Measurements from ENCODE around the gene DIS3L2. TPM values are rescaled to one million over a fixed set of nuclear protein-coding genes. Genes with fewer than 3 reads are reported as not detected.

Gene DIS3L2
- total and polyA plus RNA-seq, 10 donors = 9.1 to 59.8 (median 35.4) TPM

DNA sequence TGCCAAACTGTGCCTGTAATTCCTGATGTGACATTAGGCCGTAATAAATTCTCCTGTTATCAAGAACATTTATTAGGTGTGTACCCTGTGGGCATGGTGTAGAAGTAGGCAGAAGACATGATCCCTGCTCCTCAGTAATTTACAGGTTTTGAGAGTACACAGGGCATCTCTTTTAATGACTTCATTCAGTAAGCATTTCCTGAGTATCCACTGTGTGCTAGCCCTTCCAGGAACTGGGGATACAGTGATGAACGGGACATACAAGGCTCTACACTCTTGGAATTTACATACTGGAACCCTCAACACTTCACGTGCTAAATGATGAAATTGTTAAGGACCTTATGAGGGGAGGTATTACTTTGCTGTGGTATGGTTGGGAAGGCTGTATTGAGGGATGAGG, 30.2 kb downstream of the DIS3L2 start:
- DNase-seq = no peak
- H3K36me3 ChIP-seq = peaks cover 0 to 3% (median 0%) of the 10 kb centered on the region in 6 donors
- peaks cover 0 to 27% (median 6%) of the 10 kb centered on the region in 6 donors for H3K4me1 ChIP-seq
- WGBS, 5 donors = 81 to 88% (median 84%) methylated on average over 3 of the region's 3 CpGs
- no peak overlapping the region for H3K4me3 ChIP-seq
- no peaks in the 10 kb centered on the region for H3K27me3 ChIP-seq (replicated peaks in 1 of 7)
- TF ChIP-seq CTCF (IDR thresholded peaks at IDR 0.05 in 8 of 11, conservative IDR thresholded peaks at IDR 0.05 in 3 of 11) (no peak), POLR2AphosphoS5 (IDR thresholded peaks at IDR 0.05) (no peak), POLR2A (IDR thresholded peaks at IDR 0.05) (no peak)
- intact Hi-C loops (cut with DNase I; ENCODE audit: low total_unique reads) = no loop called here
- no peaks in the 10 kb centered on the region for H3K9me3 ChIP-seq
- no peak overlapping the region for H3K27ac ChIP-seq

DNA sequence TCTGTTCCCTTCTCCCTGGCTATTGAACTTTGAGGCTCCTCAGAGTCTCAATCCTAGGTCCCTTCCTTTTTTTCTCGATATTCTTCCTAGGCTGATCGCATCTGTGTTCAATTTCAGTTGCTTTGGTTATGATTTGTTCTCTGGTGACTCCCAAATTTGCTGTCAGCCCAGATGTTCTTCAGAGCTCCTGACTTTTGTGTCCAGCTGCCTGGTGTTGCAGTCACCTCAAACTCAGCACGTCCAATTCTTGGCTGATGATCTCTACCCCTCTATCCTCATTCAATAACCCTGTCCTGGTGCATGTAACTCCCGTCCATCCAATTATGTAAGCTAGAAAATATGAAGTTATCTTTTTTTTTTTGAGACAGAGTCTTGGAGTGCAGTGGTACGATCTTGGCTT, 31.4 kb downstream of the DIS3L2 start:
- no peaks in the 10 kb centered on the region for H3K27me3 ChIP-seq (replicated peaks in 1 of 7)
- no peak overlapping the region for H3K27ac ChIP-seq
- 71 to 78% (median 77%) methylated on average over 5 of the region's 5 CpGs for WGBS, 5 donors
- intact Hi-C loops (cut with DNase I; ENCODE audit: low total_unique reads) = no loop called here
- no peak for DNase-seq
- H3K4me3 ChIP-seq = no peak overlapping the region
- H3K36me3 ChIP-seq = peaks cover 0 to 3% (median 0%) of the 10 kb centered on the region in 6 donors
- H3K4me1 ChIP-seq = peaks cover 0 to 23% (median 8%) of the 10 kb centered on the region in 6 donors
- H3K9me3 ChIP-seq = no peaks in the 10 kb centered on the region
- TF ChIP-seq CTCF (IDR thresholded peaks at IDR 0.05 in 8 of 11, conservative IDR thresholded peaks at IDR 0.05 in 3 of 11) (no peak), POLR2AphosphoS5 (IDR thresholded peaks at IDR 0.05) (no peak), POLR2A (IDR thresholded peaks at IDR 0.05) (no peak)

DNA sequence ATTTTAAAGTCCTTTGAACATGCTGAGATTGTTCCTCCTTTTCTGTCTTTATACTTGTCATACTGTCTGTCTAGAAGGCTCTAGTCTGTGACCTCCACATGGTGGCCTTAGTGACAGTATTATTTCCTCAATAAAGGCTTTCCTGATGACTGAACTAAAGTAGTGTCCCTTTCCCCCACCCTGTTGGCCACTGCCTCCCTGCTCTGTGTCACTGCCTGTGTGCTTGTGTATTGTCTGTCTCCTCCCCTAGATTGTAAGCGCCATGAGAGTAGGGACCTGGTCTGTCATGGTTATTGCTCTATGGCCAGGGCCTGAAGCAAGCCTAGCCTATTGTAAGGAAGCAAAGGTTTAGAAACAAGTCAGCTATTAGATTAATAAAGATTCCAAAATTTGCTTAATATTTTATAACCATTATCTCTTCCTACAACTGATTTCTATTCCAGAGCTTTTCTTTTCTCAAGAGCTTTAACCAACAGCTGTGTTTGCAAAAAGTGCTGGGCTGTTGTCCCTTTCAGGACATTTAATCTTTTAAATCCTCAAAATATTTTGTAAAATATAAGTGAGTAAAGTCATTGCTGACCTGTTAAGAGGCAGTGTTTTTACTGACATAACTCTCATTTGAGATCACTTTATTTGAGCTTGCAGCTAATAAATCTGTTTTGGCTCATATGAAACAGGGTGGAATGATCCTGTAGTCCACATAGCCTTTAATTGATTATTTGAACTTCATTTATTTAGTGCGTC, 35.5 kb downstream of the DIS3L2 start:
- Histone ChIP-seq H3K27ac (no peak overlapping the region), H3K4me1 (peaks cover 0 to 30% (median 8%) of the 10 kb centered on the region in 6 donors), H3K9me3 (no peaks in the 10 kb centered on the region), H3K36me3 (peaks cover 0 to under 1% (median 0%) of the 10 kb centered on the region in 6 donors), H3K27me3 (replicated peaks in 1 of 7) (no peaks in the 10 kb centered on the region), H3K4me3 (no peak overlapping the region)
- WGBS, 5 donors = 93 to 98% (median 95%) methylated on average over 2 of the region's 2 CpGs
- intact Hi-C loops (cut with DNase I; ENCODE audit: low total_unique reads) = no loop called here
- TF ChIP-seq CTCF (IDR thresholded peaks at IDR 0.05 in 8 of 11, conservative IDR thresholded peaks at IDR 0.05 in 3 of 11) = no peak
- TF ChIP-seq POLR2A (IDR thresholded peaks at IDR 0.05) = no peak
- TF ChIP-seq POLR2AphosphoS5 (IDR thresholded peaks at IDR 0.05) = no peak
- no peak for DNase-seq

- no peak for DNase-seq
- intact Hi-C loops (cut with DNase I; ENCODE audit: low total_unique reads) = no loop called here
- Histone ChIP-seq H3K36me3 (no peaks in the 10 kb centered on the region), H3K27ac (no peak overlapping the region), H3K4me3 (no peak overlapping the region), H3K27me3 (replicated peaks in 1 of 7) (no peaks in the 10 kb centered on the region), H3K9me3 (no peaks in the 10 kb centered on the region), H3K4me1 (peaks cover 0 to 30% (median 8%) of the 10 kb centered on the region in 6 donors)
- TF ChIP-seq POLR2A (IDR thresholded peaks at IDR 0.05) (no peak), CTCF (IDR thresholded peaks at IDR 0.05 in 8 of 11, conservative IDR thresholded peaks at IDR 0.05 in 3 of 11) (no peak), POLR2AphosphoS5 (IDR thresholded peaks at IDR 0.05) (no peak)
These were observed 36.5 kb downstream of the DIS3L2 start for GRCh38 chr2:231998046-231998445.
